NCI-H748 (cell line): ENCODE data around the gene SORCS1.

Source experiments
- DNase-seq: peaks from one replicate; lab custom pipeline; 2025; ENCODE audit not compliant: unreplicated experiment; lab: John Stamatoyannopoulos, UW

SORCS1 gene

DNA sequence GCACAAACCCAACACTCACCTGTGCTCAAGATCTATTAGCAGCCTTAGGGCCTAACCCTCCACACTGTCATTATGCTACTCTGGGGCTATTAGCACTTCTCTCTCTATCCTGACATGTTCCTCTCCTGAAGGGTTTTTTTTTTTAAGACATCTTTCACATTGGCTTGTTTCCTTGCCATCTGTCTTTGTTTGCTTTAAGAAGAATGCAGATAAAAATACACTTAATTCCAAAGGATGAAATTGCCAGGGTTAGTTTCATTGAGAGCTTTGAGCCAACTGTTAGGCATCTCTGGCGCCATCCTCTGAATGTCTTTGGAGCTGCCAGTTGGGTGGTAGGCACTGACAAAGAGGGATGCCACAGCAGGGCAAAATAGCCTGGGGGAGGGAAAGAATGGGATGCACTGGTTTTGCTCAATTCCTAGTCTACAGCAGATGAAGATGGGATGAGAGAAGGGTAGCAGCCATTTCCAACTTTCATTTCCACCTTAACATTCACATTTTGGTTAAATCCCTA, 399.2 kb downstream of the SORCS1 start:
- no peak for DNase-seq

DNA sequence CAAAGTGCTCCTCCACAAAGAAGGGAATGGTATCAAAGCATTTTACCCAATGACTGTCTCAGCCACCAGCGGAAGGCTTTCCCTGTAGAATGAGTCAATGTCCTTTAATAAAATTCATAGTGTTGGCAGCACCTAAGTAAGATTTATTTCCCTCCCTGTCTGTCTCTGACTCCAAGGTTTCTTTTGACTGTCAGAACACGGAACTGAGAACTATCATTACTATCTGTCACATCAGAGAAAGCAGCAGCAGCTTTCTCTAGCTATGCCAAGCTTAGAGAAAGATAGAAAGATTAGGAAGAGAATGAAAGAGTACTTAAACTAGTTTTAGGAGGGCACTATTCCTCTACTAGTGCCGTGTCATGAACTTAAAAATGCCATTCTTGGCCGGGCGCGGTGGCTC, 400.1 kb downstream of the SORCS1 start:
- DNase-seq, result no peak

DNA sequence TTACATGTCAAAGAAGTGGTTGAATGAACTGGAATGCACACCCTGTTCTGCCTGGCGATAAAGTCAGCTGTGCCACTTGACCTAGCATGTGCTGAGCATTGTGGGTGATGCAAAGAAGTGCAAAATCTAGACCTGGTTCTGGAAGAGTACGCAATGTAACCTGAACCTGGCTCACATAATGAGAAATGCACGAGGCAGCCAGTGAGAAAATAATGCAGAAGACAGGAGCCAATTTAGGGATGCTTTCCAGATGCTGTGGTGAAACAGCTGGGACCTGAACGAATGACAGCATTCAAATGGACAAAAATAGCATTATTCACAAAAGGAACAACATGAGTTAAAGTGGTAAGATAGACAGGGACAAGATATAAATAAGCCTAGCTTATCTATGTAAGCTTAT, 402.6 kb downstream of the SORCS1 start:
- no peak for DNase-seq

DNA sequence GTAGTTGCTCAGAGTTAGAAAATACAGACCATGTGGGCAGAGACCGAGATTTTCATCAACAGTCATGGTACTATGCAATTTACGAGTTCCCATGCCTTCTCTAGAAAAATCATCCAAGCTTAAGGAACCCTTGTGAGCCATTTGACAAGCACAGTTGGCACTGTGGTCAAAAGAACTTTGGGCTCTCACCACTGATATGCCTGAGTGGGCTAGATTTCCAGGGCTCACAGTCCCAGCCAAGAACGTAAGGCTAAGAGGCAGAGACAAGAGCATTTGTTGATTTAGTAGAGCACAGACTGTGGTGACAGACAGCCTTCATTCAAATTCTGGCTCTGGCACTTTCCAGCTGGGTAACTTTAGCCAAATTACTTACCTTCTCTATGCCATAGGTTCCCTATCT, 407.0 kb downstream of the SORCS1 start:
- DNase-seq, result no peak

DNA sequence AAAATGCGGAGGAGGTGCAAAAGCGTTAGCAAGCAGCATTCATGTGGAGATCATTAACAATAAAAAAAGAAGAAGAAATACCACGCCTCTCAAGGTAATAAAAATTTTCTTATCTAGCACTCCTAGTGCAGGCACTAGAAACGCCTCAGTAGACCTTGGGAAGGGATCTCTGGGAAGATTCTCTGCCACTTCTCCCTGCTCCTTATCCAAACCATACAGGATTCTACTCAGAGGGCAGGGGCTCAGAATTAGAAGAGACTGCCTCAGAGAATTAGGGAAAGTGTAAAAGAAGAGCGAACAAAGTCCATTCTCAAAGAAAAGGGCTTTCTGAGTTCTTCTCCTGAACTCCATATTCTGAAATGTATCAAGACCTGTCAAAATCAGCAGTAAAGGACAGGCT, 413.4 kb downstream of the SORCS1 start:
- DNase-seq, result no peak

DNA sequence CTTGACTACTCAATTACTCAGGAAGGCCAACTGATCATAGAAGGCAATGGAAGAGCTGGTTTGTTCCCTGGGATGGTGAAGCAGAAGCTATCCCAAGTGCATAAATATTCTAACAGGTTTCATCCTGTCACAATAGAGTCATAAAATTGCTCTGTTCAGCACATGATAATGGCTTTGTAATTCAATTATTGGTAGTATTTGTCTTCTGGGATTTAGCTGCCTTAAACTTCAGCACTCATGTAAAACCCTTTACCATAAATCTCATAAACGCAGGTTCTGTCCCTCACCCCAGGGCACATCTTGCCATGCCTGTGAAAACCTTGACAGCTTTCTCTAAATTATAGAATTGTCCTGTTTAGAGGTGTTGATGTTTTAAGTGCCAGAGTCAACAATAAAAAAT, 417.6 kb downstream of the SORCS1 start:
- DNase-seq, result no peak

- no peak for DNase-seq
These were observed 423.4 kb downstream of the SORCS1 start for GRCh38 chr10:106741006-106741530.

DNA sequence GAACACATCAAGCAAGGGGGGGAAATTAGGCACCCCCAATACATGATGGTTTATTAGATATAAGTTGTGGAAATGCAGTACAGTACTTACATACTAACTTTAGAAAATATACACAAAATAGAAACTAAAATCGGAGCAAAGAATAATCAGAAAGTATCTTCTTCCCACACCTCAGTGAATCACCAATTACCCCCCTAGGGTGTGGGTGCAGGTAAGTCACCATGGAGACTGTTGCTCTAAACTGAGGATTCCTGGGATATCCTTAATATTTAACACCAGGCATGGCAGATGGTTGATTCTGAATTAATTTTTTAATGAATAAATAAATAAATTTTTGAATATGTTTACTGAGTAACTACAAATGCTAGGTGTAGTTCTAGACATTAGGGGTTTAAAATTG, 424.4 kb downstream of the SORCS1 start:
- DNase-seq, result no peak

GRCh38 chr10:106734220-106734619, 430.3 kb downstream of the SORCS1 start:
- DNase-seq, result no peak

- DNase-seq, result no peak
These were observed 436.3 kb downstream of the SORCS1 start for GRCh38 chr10:106728232-106728631.

GRCh38 chr10:106727170-106727569, 437.3 kb downstream of the SORCS1 start:
- no peak for DNase-seq

GRCh38 chr10:106722524-106722923, 442.0 kb downstream of the SORCS1 start:
- no peak for DNase-seq

GRCh38 chr10:106720683-106721082, 443.8 kb downstream of the SORCS1 start:
- no peak for DNase-seq

DNA sequence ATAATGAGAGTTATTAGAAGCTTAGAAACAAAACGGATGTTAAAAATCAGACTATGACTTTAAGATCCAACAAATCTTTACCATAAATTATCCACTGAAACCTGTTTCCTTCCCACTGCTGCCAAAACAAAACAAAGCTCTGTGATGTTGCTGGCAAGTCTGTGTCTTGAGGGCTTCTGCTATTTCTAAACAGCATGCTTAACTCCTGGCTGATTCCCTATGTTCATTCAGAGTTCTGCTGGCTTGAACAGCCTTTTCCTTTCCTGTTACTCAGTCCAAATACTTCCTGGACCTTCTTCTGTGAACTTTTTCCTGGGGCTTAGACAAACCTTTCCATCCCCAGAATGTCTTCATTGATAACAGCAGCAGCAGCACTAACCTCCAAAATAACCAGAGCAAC, 448.1 kb downstream of the SORCS1 start:
- no peak for DNase-seq

GRCh38 chr10:106714734-106715555, 449.6 kb downstream of the SORCS1 start:
- no peak for DNase-seq

GRCh38 chr10:106713846-106714245, 450.7 kb downstream of the SORCS1 start:
- DNase-seq, result no peak

GRCh38 chr10:106712988-106713387, 451.5 kb downstream of the SORCS1 start:
- DNase-seq, result no peak

- DNase-seq, result peak; percentile 44
These were observed 453.1 kb downstream of the SORCS1 start for GRCh38 chr10:106711313-106711906.

- DNase-seq, result no peak
These were observed 456.0 kb downstream of the SORCS1 start for GRCh38 chr10:106708506-106708905.

GRCh38 chr10:106707657-106708056, 456.8 kb downstream of the SORCS1 start:
- DNase-seq, result no peak

- no peak for DNase-seq
These were observed 458.4 kb downstream of the SORCS1 start for GRCh38 chr10:106706127-106706526.

GRCh38 chr10:106705681-106706100, 458.8 kb downstream of the SORCS1 start:
- DNase-seq, result peak; percentile 54
